Stimulated activated CD8-positive, alpha-beta memory T cell treated with anti-CD3 and anti-CD28 coated beads, Interleukin-7, amount 100 ng/mL, for 1 hour (primary cell): ENCODE measurements around the gene ACOXL.

Experiments used
- DNase-seq, 2 donors: peaks; one replicate each; pipeline ENCODE4 v3.0.0-alpha.2; 2020; ENCODE audit warnings: low read depth in 2 of 2

ACOXL gene

DNA sequence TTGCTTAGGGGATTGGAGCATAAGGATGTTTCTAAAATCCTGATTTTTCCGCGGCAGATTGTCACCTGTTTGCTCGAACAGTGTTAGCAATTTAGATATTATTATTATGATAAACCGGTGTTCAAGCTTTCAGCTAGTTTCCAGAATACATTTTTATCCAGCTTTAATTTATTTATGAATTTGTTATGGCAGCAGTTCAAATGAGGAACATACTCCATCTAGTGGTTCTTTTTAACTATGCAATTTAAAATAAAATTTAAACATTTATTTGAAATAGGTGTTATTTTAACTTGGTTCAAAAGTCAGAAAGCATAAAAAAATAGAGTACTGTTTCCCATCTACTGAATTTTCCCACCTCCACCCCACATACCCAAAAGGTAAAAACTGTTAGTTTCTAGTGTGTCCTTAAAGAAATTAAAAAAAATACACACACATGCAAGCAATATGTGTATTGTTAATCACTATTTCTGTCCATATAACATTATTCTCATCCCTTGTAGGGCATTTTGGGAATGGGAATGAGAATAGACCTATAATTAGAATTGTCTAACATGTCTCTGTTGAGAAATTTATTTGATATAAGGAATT is 23.2 kb downstream of the ACOXL start:
- DNase-seq: no peak

DNA sequence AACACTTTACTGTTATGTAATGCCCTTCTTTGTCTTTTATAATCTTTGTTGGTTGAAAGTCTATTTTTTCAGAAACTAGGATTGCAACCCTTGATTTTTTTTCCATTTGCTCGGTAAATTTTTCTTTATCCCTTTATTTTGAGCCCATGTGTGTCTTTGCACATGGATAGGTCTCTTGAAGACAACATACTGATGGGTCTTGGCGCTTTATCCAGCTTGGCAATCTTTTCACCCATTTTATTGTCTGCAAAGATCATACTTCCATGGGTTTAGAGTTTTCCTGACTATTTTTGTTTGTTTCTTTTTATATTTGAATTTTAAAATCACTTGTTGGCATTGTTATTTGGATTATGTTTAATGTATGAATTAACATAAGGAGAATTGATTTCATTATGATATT is 27.0 kb downstream of the ACOXL start:
- DNase-seq: no peak

DNA sequence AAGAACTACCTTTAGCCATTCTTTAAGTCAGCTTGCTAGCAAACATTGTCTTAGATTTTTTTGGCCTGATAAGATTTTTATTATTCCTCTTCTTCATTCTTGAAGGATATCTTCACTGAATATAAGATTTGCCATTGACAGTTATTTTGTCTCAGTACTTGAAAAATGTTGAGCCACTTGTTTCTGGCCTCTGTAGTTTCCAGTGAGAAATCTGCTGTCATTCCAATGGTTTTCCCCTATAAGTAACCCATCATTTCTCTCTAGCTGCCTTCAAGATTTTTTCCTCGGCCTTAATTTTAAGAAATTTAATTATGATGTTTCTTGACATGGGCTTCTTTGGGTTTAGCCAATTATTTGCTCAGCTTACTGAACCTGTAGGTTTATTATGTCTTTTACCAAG is 32.6 kb downstream of the ACOXL start:
- no peak for DNase-seq

DNA sequence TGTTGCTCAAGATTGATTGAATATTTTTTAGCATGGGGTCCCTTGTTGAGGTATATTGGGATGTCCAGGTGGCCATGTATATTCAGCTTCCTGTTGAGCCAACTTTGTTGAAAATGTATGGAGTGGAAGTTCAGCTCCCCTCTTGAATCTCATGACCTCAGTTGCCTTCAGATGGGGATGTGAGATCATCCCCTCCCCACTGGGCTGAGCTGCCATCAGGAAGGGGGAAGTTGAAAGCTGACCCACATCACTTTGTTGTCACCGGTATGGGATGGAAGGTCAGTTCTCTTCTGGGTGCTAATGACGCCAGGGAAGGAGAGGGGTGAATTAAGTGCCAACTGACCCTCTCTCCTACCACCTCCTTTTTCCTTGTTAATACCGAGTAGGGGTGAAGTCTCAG is 33.9 kb downstream of the ACOXL start:
- no peak for DNase-seq

DNA sequence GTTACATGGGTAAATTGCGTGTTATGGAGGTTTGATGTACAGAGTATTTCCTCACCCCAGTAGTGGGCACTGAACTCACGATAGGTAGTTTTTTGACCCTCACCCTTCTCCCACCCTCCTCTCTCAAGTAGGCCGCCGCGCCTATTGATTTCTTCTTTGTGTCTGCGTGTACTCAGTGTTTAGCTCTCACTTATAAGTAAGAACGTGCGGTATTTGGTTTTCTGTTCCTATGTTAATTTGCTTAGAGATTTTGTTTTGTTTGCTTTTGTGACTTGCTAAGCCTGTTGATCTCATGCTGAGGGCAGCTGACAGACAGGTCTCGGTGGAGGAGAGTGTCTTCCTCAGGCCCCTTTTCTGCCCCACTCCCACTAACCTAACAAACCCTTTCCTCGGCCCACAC is 36.2 kb downstream of the ACOXL start:
- no peak for DNase-seq

DNA sequence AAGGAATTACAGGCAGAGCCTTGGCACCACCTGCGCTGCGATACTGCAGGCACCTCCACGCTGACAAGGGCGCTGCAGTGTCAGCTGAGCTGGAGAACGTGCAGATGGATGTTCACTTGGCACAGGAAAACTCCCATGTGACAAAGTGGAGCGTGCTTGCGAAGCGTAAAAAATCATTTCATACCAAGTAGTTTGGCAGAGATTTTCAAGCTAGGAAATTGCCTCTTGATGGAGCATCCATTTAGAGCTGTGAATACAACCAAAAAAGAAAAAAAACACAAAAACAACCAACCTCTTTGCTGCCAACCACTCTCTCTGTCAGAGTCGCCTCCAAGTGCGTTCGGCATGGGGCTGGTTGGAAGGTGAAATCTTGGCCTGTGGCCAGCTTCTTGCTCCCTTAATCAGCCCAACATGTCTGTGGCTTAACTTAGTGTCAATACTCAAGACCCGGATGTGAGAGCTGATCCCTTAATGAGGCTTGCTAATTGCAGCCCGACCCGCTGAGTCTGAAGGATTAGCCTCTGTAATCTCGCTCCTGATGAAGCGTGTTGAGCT is 38.1 kb downstream of the ACOXL start:
- DNase-seq: no peak

DNA sequence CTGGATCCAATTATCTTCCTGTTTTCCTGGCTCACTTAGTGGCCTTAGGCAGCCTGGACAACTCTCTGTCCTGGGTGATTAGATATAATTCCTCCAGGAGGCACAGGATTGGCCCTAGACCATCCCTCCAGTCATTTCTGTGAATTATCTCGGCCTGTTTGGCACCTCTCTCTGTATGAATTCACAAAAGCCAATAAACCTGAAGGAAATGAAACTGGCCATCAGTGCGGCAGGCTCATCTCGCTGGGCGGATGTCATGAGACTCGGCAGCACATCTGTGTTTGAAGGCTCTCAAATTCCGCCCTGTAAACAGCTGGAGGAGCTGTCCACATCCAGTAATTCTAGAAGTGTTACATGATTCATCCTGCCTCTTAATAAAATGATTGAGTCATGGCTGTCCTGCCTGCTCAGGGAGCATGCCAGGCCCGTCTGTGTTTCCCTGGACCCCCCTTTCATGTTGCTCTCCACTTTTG is 38.6 kb downstream of the ACOXL start:
- no peak for DNase-seq

DNA sequence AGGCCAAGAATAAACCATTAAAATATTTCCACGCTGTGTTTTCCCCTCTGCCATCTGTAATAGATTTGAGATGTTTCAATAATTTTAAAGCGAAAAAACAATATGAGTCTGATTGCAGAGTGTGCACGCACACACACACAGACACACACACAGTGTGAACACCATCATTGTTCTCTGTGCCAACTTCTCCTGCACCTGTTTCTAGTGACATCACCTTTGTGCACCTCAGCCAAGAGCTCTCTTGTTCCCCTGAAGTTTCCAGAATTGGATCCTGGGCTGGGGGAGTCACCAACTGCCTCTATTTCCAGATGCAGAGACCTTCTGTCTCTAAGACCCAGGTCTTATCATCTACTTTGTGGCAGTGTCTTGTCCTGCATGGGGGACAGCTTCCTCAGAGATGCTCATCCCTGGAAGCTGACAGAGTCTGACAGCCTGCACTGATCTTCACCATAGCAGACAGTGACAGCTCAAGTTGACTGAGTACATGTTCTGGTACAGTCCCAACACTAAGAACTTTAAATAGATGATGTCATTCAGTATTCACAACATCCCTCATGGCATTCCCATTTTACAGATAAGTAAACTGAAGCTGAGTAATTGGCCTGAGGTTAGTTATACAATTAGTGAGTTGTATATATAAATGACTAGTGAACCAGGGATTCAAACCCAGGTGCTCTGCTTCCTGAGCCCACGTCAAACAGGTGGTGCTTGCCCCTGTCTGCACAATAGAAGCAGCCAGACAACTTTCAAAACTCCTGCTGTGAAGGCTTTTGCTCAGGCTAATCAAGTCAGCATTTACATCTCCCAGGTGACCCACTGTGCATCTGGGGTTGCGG is 39.4 kb downstream of the ACOXL start:
- DNase-seq: no peak

DNA sequence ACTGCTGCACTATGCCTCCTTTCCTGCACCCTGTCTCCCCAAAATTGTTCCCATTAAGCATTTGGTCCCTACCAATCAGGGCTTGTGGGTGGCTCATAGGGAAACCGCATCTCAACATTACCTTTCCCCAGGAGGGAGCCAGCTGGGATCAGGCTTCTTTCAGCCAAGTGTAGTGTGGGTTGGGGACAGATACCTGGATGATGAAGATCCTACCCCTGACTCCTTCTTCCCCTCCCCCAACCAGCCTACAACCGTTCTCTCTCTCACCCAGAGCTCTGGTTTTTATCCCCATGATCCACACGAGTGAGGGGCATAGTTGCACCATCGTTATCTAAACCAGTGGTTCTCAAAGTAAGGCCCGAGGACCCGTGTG is 40.0 kb downstream of the ACOXL start:
- DNase-seq: no peak

DNA sequence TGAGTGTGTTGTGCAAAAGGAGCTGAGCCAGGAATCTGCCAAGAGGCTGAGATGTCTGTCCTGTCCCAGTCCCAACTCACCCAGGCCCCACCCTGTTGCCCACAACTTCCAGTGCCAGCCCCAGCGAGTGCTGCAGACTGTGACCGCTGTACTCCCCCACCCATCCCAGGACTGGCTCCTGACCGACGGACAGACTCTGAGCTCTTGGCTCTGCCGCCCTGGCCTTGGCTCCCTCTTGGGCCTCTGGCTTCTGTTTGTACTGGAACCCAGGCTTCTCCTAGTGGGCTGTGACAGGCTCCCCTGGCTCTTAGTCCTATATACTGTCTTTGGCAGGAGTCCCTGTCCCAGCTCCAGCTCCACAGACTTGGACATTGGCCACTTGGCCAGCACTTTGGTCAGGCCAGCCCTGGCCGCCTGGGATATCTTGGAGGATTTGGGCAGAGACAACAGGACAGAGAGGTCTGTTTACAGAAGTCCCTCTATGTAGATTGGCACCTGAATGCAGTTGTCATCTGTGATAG is 41.1 kb downstream of the ACOXL start:
- no peak for DNase-seq

DNA sequence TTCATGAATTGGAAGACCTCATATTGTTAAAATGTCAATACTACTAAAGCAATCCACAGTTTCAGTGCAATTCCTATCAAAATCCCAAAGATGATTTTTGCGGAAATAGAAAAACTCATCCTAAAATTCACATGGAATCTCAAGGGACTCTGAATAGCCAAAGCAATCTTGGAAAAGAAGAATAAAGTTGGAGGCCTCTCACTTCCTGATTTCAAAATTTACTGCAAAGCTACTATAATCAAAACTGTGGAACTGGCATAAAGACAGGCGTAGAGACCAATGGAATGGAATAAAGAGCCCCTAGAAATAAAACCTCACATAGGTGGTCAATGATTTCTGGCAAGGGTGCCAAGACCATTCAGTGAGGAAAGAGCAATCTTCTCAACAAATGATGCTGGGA is 42.3 kb downstream of the ACOXL start:
- no peak for DNase-seq

DNA sequence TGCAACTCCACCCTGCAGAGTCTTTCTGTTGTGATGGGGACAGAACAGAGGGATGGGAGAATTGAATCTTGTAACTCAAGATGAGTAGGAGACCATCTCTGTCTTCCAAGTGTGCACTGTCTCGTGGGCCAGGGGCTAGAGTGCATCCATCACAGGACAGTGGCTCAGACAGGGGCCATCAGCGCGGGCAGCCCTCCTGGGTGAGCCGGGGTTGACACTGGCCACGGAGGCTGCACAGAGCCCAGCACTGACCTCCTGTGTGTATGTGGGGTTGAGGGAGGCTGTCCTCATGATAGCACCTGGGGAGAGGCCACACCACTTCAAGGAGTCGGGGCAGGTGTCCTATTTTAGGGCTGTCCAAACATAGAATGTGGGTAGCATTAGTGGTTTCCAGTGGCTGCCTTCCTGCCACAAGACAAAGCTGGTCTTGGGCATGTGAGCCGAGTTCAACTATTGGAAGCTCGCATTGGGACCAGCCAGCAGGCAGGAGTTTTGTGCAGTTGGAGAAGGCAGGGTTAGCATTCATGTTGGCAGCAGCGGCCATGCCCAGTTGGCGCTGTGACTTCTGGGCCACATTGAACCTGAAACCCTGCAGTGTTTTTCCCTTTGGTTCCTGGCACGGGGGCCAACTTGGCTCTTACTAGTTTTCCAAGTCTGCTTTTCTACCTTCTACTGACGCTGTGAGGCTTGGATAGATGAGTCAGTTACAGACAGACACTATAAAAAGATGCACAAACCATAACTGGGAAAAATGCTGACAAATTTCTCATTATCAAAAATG is 45.3 kb downstream of the ACOXL start:
- DNase-seq: no peak

DNA sequence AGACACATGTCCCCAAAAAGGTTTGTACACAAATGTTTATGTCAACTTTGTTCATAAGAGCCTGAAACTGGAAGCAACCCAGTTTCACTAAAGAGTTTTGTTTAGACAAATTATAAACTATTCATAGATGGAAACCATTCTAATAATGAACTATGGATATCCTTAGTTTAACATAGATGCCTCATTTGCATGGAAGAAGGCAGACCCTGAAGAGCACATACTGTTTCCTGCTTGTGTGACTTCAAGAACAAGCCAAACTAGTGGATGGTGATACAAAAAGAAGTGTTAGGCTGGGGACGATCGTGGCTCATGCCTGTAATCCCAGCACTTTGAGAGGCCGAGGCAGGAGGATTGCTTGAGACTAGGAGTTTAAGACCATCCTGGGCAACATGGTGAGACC is 48.1 kb downstream of the ACOXL start:
- no peak for DNase-seq

DNA sequence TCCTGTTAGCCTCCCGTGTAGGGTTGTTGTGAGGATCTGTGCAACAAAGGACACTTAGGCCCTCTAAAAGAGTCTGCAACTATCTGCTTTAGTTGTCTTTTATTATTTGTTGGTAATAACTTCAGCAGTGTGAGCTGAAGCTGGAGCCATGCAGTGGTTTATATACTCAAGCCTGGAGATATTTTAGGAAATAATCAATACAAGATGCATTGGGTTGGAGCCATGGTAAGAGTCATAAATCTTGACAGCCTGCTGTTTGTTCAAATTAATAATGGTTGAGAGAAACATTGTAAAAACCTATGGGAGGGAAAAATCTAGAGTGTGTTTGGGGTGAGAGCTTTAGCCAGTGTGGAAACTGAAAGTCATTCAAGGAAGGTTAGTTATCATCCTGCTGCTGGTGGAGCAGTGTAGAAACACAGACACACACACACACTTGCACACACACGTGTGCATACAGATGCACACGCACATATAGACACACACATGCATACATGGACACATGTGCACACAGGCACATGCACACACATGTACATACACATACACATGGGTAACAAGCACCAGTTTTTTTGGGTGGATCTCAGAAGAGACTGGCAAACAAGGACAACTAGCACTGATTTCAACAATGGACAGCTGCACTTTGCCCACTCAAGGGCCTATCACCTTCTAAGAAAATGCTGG is 51.0 kb downstream of the ACOXL start:
- DNase-seq: no peak

DNA sequence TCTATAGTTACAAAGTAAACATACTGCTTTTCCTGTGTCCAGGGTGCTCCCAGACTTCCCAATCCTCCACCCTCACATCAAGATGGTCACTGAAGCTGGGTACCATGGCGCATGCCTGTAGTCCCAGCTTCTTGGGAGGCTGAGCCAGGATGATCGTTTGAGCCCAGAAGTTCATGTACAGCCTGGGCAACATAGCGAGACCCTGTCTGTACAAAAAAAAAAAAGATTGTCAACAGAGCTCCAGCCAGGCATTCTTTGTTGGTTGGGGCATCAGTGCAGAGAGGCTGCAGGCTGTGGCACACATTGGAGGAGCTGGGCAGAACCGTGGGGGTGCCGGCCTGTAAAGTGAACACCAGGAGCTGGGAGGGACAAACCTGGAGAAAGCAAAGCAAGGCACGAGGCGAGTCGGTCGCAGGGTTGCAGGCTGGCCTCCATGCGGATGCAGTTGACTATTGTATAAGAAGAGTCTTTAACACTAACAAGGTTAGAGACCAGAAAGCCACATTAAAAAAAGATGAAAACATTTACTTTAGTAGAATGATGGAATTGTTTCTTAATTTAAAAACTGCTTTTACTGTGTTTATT is 51.8 kb downstream of the ACOXL start:
- DNase-seq: no peak

DNA sequence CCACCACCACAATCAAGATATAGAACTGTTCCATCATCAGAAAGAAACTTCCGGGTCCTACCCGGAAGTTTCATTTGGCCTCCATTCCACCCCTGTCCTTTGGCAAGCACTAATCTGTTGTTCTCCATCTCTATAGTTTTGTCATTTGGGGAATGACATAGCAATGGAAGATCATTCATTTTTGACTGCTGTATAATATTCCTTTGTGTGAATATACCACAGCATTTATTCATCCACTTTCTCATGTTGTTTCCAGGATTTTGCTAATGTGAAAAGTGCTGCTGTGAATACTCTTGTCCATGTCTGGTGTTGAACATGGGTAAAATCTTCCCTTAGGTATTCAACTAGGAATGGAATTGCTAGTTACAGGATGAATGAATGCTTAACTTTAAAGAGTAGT is 53.1 kb downstream of the ACOXL start:
- no peak for DNase-seq

DNA sequence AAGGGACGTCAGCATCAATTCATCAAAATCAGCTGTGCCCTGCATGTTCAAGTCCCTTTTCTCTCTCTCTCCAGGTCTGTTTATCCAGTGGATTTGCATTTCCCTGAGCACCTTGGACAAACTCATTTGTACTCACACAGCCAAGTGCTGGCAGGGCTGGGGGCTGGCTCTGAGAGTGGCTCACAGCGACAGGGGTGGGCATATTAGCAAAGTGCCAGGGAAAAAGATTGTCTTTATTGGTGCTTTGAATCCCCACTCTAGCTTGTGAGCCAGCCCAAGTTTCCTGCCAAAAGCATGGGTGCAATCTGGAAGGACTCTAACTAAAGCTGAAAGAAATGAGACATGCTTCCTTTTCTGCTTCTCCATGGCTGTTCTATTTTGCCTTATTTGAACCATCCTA is 56.6 kb downstream of the ACOXL start:
- no peak for DNase-seq

DNA sequence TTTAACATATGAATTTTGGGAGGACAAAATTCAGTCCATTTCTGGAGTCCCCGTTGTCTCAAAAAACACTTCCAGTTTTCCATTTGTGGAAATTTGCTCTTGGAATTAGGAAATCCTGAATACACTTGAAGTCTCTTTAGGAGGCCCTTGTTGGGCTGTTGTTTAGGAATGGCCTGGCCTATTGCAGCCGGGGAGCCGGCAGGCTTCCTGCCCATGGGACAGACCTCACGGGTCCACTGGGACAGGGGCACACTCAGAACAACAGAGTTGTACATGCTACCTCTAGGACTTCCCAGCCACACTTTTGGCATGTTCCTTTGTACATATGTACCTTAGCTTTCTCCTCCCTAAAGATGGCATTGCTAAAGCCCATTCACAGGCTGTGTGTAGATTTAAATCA is 57.3 kb downstream of the ACOXL start:
- DNase-seq: no peak

DNA sequence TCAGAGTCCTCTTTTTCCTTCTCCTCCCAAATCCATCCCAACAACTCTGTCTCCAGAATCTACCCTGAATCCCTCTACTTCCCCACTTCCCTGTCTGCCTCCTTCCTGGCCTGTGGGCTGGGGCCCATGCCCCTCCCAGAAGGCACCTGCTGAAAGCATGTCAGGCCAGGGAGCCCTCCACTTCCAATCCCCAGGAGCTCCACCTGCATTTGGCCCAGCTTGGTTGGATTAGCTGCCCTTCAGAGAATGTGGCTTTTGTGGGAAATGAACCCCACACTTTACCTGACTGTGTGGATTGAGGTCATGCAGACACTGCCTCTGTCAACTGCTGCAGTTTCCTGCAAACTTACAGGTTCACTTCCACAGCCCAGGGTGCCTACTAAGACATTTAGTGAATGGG is 58.5 kb downstream of the ACOXL start:
- DNase-seq: no peak

DNA sequence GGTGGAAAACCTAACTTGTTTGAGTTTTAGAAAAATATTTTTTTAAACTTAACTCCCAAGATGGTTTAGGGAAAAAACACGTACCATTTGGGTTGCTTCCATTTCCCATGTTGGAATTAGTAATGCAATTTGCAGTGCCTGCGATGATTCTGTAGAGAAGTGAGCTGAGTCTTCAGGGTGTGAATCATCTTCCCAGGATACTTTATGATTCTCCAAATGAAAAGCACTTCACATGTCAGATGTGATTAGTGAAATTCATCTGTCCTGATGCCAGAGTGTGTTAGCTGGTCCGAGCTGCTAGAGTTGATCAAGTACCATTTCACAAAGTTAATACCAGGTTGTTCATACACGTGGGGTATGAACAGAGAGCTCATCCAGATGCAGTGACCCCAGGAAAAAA is 59.1 kb downstream of the ACOXL start:
- no peak for DNase-seq

DNA sequence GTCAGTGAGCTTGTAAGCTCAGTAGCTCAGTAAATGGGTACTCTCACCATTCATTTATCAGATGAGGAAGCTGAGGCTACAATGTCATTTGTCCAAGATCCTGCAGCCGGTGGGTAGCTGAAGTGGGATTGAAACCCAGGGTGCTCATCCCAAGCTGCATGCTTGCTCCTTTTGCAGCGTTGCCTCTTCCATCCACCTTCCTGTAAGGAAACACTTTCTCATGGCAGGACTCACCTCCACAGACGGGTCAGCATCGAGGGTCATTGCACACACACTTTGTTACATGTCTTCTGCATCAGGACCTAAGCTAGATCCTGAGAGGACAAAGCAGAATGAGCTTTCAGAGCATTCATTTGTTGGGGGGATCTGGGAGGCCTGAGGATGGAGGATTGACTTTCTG is 60.7 kb downstream of the ACOXL start:
- no peak for DNase-seq
